Measurements from ENCODE around the gene ASAP2.

The ASAP2 gene

DNA sequence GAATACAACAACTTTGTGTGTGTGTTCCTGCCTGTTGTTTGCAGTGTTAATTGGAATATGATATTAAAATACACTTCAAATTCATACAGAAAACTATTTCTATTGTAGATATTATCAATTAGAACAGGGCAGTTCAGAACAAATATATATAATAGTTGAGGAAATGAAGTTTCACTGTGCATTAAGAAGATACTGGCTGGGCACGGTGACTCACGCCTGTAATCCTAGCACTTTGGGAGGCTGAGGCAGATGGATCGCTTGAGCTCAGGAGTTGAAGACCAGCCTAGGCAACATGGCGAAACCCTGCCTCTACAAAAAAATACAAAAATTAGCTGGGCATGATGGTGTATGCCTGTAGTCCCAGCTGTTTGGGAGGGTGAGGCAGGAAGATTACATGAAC, 79.3 kb downstream of the ASAP2 start:
- TF ChIP-seq, protein P1, sequence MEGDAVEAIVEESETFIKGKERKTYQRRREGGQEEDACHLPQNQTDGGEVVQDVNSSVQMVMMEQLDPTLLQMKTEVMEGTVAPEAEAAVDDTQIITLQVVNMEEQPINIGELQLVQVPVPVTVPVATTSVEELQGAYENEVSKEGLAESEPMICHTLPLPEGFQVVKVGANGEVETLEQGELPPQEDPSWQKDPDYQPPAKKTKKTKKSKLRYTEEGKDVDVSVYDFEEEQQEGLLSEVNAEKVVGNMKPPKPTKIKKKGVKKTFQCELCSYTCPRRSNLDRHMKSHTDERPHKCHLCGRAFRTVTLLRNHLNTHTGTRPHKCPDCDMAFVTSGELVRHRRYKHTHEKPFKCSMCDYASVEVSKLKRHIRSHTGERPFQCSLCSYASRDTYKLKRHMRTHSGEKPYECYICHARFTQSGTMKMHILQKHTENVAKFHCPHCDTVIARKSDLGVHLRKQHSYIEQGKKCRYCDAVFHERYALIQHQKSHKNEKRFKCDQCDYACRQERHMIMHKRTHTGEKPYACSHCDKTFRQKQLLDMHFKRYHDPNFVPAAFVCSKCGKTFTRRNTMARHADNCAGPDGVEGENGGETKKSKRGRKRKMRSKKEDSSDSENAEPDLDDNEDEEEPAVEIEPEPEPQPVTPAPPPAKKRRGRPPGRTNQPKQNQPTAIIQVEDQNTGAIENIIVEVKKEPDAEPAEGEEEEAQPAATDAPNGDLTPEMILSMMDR (IDR thresholded peaks at IDR 0.05; ENCODE audit: insufficient read depth, low read depth, low read length, missing control alignments): no peak
- no peak overlapping the region for H3K4me3 ChIP-seq (ENCODE audit: low read length)
- DNase-seq (ENCODE audit: low read depth): peak; percentile 36

DNA sequence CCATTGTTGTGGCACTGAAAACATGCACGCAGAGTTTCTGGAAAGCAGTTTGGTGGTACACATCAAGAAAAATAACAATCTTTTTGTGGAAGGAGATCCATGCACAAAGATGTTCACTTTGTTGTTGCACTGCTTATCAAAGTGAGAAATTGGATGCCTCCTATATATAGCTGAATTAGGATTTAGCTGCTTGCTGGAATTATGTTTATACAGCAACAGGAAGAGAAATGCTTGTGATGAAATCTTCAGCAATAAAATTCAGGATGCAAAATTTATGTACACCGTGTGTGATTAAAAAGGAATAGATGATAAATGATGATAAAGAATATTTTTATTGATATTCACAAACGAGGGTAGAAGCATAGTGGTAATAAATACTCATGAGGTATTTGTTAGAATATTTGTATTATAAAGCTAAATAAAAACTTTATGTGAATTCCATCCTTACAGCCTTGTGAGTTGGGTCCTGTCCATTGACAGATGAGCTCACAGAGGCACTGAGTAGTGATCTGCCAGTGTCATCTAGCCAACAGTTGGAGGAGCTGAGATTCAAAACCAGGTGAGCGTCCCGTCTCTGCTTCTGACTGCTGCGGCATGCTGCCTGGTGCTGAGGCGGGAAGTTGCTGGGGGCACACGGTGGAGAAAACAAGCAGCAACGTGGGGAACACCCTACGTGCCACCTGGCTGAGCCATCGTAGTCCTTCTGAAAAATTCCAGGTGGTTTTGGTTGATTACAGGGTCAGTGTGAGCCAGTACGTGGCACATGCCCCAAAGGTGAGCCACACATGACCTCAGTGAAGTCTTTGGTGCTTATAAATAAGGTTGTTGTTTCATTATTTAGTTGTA, 80.2 kb downstream of the ASAP2 start:
- peak; percentile 59 for DNase-seq (ENCODE audit: low read depth)
- H3K4me3 ChIP-seq (ENCODE audit: low read length): no peak overlapping the region
- TF ChIP-seq, protein P1 (IDR thresholded peaks at IDR 0.05; ENCODE audit: insufficient read depth, low read depth, low read length, missing control alignments): no peak

DNA sequence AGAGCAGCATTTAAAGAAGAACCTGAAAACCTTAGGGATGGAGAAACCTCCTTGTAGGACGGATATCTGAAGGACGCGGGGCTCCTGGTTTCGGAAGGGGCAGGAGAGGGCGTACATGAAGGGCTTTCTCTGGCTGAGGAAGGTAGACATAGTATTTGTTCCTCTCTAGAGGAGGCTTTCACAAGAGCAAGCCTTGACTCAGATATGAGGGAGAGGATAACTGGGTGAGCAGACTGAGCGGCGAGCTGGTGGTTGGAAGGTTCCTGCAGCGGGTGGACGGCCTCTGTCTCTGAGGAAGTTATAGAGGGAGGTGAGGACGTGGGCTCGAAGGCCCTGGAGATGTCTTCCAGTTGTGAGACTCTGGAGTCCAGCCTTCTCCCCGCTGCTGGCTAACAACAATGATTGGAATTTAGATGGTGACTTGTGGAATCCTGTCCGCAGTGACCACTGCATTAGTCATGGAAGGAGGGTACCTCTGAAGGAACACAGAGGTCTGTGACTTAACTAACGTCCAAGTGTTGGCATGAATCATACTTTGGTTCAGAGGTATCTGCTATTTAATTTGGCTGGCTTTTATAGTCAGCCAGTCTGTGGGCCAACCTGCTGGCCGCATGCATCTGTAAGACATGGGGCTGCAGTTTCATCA, 80.9 kb downstream of the ASAP2 start:
- no peak overlapping the region for H3K4me3 ChIP-seq (ENCODE audit: low read length)
- TF ChIP-seq, protein P1 (IDR thresholded peaks at IDR 0.05; ENCODE audit: insufficient read depth, low read depth, low read length, missing control alignments): no peak
- peak; percentile 97 for DNase-seq (ENCODE audit: low read depth)

DNA sequence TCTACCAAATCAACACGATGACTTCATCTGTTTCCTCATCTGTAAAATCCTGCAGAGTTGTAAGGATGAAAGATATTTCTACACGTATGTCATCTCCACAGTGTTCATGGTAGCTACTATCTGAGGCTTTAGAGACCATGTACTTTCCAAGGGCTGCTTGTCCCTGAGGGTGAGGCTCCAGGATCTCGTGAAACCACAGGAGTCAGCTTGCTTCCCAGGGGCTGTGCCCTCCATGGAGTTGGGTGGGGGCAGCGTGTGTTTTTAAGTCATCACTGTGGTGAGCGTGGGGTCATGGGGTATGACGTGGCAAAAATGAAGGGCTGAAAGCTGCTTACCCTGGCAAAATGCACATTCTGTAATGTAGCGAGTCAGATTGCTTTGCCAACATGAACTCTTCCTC, 81.6 kb downstream of the ASAP2 start:
- no peak overlapping the region for H3K4me3 ChIP-seq (ENCODE audit: low read length)
- DNase-seq (ENCODE audit: low read depth): peak; percentile 61
- TF ChIP-seq, protein P1 (IDR thresholded peaks at IDR 0.05; ENCODE audit: insufficient read depth, low read depth, low read length, missing control alignments): no peak

DNA sequence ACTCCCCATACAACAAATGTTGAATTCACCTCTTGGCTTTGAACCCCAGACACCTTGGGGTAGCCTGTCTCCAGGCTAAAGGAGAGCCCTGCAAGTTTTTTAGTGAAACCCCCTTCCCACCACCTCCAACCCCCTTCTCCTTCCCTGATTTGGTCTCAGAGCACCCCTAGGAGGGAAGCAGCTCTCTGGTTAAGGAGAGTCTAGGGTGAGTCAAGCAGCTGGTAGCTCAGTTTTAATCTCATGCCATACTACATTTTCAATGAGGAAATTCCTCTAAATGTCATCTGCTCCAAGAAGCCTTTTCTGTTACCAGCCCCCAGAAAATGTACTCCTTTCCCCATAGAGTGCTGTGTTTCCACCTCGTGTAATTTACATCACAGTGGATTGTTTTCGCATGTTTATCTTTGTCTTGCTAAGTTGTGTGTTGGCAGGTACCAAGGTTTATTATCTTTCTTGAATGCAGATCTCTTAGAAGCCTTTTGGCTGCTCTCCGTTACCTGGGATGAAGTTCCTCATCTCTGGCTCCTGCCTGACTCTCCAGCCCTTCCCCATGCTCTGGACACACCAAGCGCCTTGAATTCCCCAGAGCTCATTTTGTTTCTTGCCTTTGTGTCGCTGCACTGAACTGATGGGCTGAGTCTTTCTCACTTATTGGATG, 82.2 kb downstream of the ASAP2 start:
- TF ChIP-seq, protein P1 (IDR thresholded peaks at IDR 0.05; ENCODE audit: insufficient read depth, low read depth, low read length, missing control alignments): no peak
- no peak overlapping the region for H3K4me3 ChIP-seq (ENCODE audit: low read length)
- DNase-seq (ENCODE audit: low read depth): peak; percentile 29

DNA sequence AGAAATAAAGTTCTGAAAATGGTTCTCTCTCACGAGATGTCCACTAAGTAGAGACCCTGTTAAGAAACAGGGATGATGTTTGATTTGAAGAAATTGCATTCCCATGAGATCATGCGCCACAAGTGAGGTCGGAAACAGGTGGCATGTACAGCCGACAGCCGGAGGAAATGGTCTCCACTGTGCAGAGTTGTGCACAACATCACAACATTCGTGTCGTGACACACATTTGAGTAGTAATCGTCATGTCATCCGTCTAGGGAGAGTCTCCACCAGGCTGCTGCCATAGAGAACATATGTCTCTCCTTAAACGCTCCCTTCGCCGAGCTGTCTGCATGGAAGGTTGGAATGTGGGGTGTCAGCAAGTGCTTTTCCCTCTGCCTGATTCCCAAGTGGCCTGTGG, 84.7 kb downstream of the ASAP2 start:
- TF ChIP-seq, protein P1 (IDR thresholded peaks at IDR 0.05; ENCODE audit: insufficient read depth, low read depth, low read length, missing control alignments): no peak
- H3K4me3 ChIP-seq (ENCODE audit: low read length): no peak overlapping the region
- no peak for DNase-seq (ENCODE audit: low read depth)

All from epithelial cell of esophagus (primary cell).